ENCODE measurements around the gene STAG1.
"Not testable (repeated sequence)": the region's sequence is repeated elsewhere in the genome, so short reads cannot be mapped to it uniquely, and the experiment has no call there.

The STAG1 gene

GRCh38 chr3:136645915-136646314, 106.3 kb downstream of the STAG1 start:
- DNase-seq (ENCODE audit: low spot score), result no peak

- DNase-seq (ENCODE audit: low spot score), result no peak
Observed at GRCh38 chr3:136644212-136644611, 108.0 kb downstream of the STAG1 start.

GRCh38 chr3:136643380-136643779, 108.8 kb downstream of the STAG1 start:
- not testable (repeated sequence) for DNase-seq (ENCODE audit: low spot score)

GRCh38 chr3:136642711-136643110, 109.5 kb downstream of the STAG1 start:
- no peak for DNase-seq (ENCODE audit: low spot score)

- DNase-seq (ENCODE audit: low spot score), result no peak
Observed at GRCh38 chr3:136639069-136639468, 113.1 kb downstream of the STAG1 start.

GRCh38 chr3:136637176-136637575, 115.0 kb downstream of the STAG1 start:
- no peak for DNase-seq (ENCODE audit: low spot score)

- no peak for DNase-seq (ENCODE audit: low spot score)
Observed at GRCh38 chr3:136634821-136635220, 117.4 kb downstream of the STAG1 start.

- no peak for DNase-seq (ENCODE audit: low spot score)
Observed at GRCh38 chr3:136632625-136633081, 119.5 kb downstream of the STAG1 start.

GRCh38 chr3:136631424-136631823, 120.8 kb downstream of the STAG1 start:
- DNase-seq (ENCODE audit: low spot score), result no peak

GRCh38 chr3:136630915-136631314, 121.3 kb downstream of the STAG1 start:
- no peak for DNase-seq (ENCODE audit: low spot score)

- no peak for DNase-seq (ENCODE audit: low spot score)
Observed at GRCh38 chr3:136626493-136626892, 125.7 kb downstream of the STAG1 start.

GRCh38 chr3:136624894-136625815, 127.0 kb downstream of the STAG1 start:
- DNase-seq (ENCODE audit: low spot score), result no peak

GRCh38 chr3:136624371-136624770, 127.8 kb downstream of the STAG1 start:
- no peak for DNase-seq (ENCODE audit: low spot score)

- no peak for DNase-seq (ENCODE audit: low spot score)
Observed at GRCh38 chr3:136621628-136622027, 130.6 kb downstream of the STAG1 start.

GRCh38 chr3:136620436-136620835, 131.7 kb downstream of the STAG1 start:
- DNase-seq (ENCODE audit: low spot score), result no peak

GRCh38 chr3:136617969-136618525, 134.1 kb downstream of the STAG1 start:
- not testable (repeated sequence) for DNase-seq (ENCODE audit: low spot score)

- DNase-seq (ENCODE audit: low spot score), result no peak
Observed at GRCh38 chr3:136617198-136617597, 135.0 kb downstream of the STAG1 start.

GRCh38 chr3:136612512-136612911, 139.7 kb downstream of the STAG1 start:
- DNase-seq (ENCODE audit: low spot score), result no peak

GRCh38 chr3:136606990-136607389, 145.2 kb downstream of the STAG1 start:
- DNase-seq (ENCODE audit: low spot score), result no peak

GRCh38 chr3:136606216-136606615, 146.0 kb downstream of the STAG1 start:
- not testable (repeated sequence) for DNase-seq (ENCODE audit: low spot score)

GRCh38 chr3:136604961-136605360, 147.2 kb downstream of the STAG1 start:
- DNase-seq (ENCODE audit: low spot score), result no peak

- DNase-seq (ENCODE audit: low spot score), result no peak
Observed at GRCh38 chr3:136602818-136603217, 149.4 kb downstream of the STAG1 start.

GRCh38 chr3:136595913-136596697, 156.1 kb downstream of the STAG1 start:
- DNase-seq (ENCODE audit: low spot score), result peak; percentile 7

All from CD4-positive, alpha-beta T cell treated with Interleukin-15 for 4 hours (primary cell).